Ishikawa (cell line): ENCODE measurements around the gene UBAC2.

Experiments used
- CEBPB ChIP-seq: IDR thresholded peaks from 2 replicates; pipeline ENCODE4 v1.6.1; 2012
- CREB1 ChIP-seq: IDR thresholded peaks from 2 replicates; pipeline ENCODE4 v1.6.1; 2012; ENCODE audit warnings: low read depth
- EGR1 ChIP-seq: IDR thresholded peaks from 2 replicates; pipeline ENCODE4 v1.6.1; 2012
- EP300 ChIP-seq: IDR thresholded peaks from 2 replicates; pipeline ENCODE4 v1.6.1; 2012; ENCODE audit warnings: borderline replicate concordance
- FOXM1 ChIP-seq: IDR thresholded peaks from 2 replicates; pipeline ENCODE4 v1.6.1; 2012; ENCODE audit warnings: low read depth, borderline replicate concordance
- NFIC ChIP-seq: IDR thresholded peaks from 2 replicates; pipeline ENCODE4 v1.6.1; 2012
- RAD21 ChIP-seq: IDR thresholded peaks from 2 replicates; pipeline ENCODE4 v1.6.1; 2012; ENCODE audit warnings: low read depth
- TAF1 ChIP-seq: IDR thresholded peaks from 2 replicates; pipeline ENCODE4 v1.6.1; 2012; ENCODE audit warnings: low read depth, mild to moderate bottlenecking
- TCF12 ChIP-seq: IDR thresholded peaks from 2 replicates; pipeline ENCODE4 v1.6.1; 2012; ENCODE audit warnings: low read depth
- TEAD4 ChIP-seq: IDR thresholded peaks from 2 replicates; pipeline ENCODE4 v1.6.1; 2012
- YY1 ChIP-seq: IDR thresholded peaks from 2 replicates; pipeline ENCODE4 v1.6.1; 2012; ENCODE audit warnings: low read depth
- ZBTB7A ChIP-seq: IDR thresholded peaks from 2 replicates; pipeline ENCODE4 v1.6.1; 2012; ENCODE audit warnings: low read depth
- TF ChIP-seq, protein P1 (sequence below): IDR thresholded peaks from 2 replicates; pipeline ENCODE4 v1.6.1; 2012; ENCODE audit warnings: low read depth, mild to moderate bottlenecking
- TF ChIP-seq, protein P2 (sequence below): IDR thresholded peaks from 2 replicates; pipeline ENCODE4 v1.6.1; 2012
- TF ChIP-seq, protein P3 (sequence below): IDR thresholded peaks from 2 replicates; pipeline ENCODE4 v1.6.1; 2012

UBAC2 gene

DNA sequence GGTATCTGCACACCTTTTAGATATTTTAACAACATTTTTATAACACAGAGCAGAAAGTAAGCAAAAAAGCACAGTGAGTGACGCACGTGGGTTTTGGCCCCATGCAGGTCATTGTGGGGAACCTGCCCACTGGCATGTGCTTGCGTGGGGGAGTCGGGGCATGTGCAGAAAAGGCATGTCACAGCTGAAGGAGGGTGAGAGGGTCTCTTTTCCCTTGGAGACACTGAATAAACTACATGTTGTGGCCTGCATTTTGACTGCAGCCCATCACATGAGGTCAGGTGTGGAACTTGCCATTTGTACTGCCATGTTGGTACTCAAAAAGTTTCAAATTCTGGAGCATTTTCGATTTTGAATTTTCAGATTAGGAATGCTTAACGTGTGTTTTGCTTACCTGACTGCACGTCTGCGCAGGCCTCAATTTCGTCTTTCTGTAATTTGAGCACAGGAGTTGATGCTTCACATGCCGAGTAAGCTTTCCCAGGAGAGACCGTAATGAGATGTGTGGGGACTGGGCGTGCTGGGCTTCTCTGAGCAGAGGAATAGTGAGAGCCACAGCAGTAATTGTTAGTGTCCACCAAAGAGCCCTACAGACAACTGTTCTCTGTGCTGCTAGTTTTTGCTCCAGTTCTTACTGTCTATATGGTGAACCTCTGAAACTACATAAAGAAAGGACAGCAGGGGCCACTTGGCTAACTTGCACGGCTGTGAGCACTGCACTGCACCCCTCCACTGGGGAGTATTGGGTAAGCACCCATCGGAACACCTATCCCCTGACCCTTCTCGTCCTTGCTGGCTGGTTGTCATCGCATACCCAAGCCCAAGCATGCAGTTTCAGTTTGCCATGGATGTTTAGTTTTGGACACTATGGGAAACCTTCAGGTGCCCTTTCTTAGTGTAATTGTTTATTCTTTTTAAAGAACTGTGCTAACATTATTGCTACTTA is 179.5 kb downstream of the UBAC2 start:
- no peak for TF ChIP-seq YY1
- TF ChIP-seq CEBPB = no peak
- TF ChIP-seq, protein P1, sequence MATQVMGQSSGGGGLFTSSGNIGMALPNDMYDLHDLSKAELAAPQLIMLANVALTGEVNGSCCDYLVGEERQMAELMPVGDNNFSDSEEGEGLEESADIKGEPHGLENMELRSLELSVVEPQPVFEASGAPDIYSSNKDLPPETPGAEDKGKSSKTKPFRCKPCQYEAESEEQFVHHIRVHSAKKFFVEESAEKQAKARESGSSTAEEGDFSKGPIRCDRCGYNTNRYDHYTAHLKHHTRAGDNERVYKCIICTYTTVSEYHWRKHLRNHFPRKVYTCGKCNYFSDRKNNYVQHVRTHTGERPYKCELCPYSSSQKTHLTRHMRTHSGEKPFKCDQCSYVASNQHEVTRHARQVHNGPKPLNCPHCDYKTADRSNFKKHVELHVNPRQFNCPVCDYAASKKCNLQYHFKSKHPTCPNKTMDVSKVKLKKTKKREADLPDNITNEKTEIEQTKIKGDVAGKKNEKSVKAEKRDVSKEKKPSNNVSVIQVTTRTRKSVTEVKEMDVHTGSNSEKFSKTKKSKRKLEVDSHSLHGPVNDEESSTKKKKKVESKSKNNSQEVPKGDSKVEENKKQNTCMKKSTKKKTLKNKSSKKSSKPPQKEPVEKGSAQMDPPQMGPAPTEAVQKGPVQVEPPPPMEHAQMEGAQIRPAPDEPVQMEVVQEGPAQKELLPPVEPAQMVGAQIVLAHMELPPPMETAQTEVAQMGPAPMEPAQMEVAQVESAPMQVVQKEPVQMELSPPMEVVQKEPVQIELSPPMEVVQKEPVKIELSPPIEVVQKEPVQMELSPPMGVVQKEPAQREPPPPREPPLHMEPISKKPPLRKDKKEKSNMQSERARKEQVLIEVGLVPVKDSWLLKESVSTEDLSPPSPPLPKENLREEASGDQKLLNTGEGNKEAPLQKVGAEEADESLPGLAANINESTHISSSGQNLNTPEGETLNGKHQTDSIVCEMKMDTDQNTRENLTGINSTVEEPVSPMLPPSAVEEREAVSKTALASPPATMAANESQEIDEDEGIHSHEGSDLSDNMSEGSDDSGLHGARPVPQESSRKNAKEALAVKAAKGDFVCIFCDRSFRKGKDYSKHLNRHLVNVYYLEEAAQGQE = no peak
- no peak for TF ChIP-seq NFIC
- no peak for TF ChIP-seq EGR1
- TF ChIP-seq, protein P2, sequence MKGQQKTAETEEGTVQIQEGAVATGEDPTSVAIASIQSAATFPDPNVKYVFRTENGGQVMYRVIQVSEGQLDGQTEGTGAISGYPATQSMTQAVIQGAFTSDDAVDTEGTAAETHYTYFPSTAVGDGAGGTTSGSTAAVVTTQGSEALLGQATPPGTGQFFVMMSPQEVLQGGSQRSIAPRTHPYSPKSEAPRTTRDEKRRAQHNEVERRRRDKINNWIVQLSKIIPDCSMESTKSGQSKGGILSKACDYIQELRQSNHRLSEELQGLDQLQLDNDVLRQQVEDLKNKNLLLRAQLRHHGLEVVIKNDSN = no peak
- no peak for TF ChIP-seq ZBTB7A
- TF ChIP-seq CREB1 = no peak
- TF ChIP-seq RAD21 = no peak
- TF ChIP-seq TCF12 = no peak
- TF ChIP-seq, protein P3, sequence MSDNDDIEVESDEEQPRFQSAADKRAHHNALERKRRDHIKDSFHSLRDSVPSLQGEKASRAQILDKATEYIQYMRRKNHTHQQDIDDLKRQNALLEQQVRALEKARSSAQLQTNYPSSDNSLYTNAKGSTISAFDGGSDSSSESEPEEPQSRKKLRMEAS = no peak
- TF ChIP-seq EP300 = no peak
- no peak for TF ChIP-seq FOXM1
- TF ChIP-seq TAF1 = no peak
- TF ChIP-seq TEAD4 = no peak

DNA sequence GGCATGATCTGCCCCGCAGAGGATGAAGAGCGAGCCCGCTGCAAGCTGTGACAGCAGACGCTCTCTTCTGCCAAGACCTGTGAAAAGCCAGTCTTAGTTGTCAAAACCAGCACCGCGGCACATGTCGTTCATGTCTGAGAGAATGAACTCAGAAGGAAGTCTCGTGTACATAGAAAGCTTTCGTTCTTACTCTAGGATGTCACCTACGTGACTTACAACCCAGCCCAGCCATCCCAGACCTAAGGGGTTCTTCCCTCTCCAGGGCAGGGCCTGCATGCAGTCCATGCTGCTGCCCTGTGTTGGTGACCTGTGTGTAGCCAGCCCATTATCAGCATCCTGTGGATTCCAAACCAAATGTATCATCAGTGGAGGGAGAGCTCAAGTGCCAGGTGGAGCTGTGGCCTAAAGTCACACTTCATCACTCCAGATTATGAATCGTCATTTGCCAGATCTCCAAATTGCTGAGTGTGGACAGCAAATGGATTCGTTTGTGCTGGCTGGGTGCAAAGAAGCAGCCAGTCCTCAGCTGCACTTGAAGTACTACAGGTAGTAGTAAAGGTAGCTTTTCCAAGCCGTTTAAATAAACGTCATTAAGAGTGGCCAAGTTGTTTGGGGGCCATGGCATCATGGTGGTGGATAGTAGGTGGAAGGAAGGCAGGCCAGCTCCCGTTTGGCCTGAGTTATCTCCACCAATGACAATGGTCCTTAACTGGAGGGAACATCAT is 180.4 kb downstream of the UBAC2 start:
- TF ChIP-seq, protein P2 = no peak
- TF ChIP-seq TCF12 = no peak
- no peak for TF ChIP-seq TAF1
- no peak for TF ChIP-seq ZBTB7A
- TF ChIP-seq EP300 = no peak
- TF ChIP-seq RAD21 = no peak
- TF ChIP-seq, protein P3 = no peak
- no peak for TF ChIP-seq NFIC
- TF ChIP-seq, protein P1 = no peak
- TF ChIP-seq TEAD4 = no peak
- no peak for TF ChIP-seq CREB1
- no peak for TF ChIP-seq EGR1
- TF ChIP-seq CEBPB = no peak
- TF ChIP-seq YY1 = no peak
- no peak for TF ChIP-seq FOXM1

DNA sequence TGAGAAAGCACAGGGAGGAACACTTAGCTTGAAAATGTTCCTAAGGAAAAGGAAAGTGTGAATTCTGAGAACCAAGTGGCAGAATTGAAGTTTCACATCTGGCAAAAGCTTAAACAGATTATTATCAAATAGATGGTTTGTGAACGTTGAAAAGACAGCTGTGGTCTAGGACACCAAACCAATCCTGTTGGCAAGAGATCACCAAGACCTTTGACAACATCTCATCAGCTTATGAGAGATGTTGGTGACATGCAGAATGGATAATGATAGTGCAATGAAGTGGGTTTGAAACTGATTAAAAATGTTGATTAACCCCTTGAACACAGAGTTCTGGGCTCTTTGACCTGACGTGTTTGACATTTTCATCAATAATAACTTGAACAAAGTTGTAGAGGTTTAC is 181.1 kb downstream of the UBAC2 start:
- no peak for TF ChIP-seq NFIC
- TF ChIP-seq, protein P3 = no peak
- no peak for TF ChIP-seq TCF12
- no peak for TF ChIP-seq TEAD4
- TF ChIP-seq EP300 = no peak
- TF ChIP-seq, protein P2 = no peak

DNA sequence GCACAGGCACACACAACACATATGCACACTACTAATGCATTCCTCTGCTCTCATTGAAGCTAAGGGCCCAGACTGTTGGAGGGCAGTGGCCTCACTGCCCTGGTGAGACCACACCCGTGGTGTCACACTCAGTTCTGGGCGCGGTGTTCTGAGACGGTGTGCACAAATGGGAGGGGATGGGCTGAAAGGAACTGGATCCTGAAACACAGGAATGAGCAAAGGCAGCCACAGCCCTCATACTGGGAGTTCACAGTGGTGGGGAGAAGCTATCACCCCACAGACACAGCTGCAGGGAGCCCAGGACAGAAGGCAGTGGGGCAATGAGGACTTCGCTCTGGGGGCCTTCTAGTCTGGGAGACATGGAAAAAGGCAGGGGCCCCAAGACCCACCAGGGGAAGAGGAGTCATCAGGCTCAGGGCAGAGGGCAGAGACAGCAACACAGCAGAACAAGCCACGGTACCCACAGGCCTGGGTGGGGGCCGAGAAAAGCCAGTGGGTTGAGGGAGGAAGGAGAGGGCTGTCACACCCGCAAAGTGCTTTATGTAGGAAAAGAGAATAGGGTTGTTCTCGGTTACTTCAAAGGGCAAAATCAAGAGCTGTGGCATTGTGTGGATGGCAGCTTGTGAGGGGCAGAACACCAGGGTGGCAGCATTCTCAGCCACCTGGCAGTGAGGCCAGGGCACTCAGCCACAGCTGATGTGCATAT is 181.9 kb downstream of the UBAC2 start:
- TF ChIP-seq, protein P1 = no peak
